Measurements from ENCODE around the gene RABGAP1L.
"Not testable (repeated sequence)": the region's sequence is repeated elsewhere in the genome, so short reads cannot be mapped to it uniquely, and the experiment has no call there.

Gene RABGAP1L

GRCh38 chr1:175023043-175023921 lies 864.0 kb downstream of the RABGAP1L start, which contains the start of gene MRPS14:
TSS of gene MRPS14 (minus strand) at chr1:175023425. CDS start at chr1:175023408, 17 bp downstream.
- peak within 1 kb of the TSS; percentile 94 for H3K4me2 ChIP-seq
- peaks cover 19% of the 10 kb centered on the region for H3K36me3 ChIP-seq
- TF ChIP-seq Cebpa-rat (IDR thresholded peaks at IDR 0.05): no peak
- no peaks in the 10 kb centered on the region for H3K9me3 ChIP-seq
- H3K27ac ChIP-seq: peak within 1 kb of the TSS; percentile 91
- H3K27me3 ChIP-seq: no peaks in the 10 kb centered on the region
- H3K4me1 ChIP-seq: peaks cover 20% of the 10 kb centered on the region; the same call in 1 of the 2 replicates
- peak within 1 kb of the TSS; percentile 90 for H3K4me3 ChIP-seq
- H3K9ac ChIP-seq: peak within 1 kb of the TSS; percentile 93
- peaks cover 23% of the 10 kb centered on the region; the same call in 1 of the 2 replicates for H4K20me1 ChIP-seq

- Histone ChIP-seq H3K36me3 (peaks cover 15% of the 10 kb centered on the region), H3K9ac (peak overlapping the region; percentile 93), H3K4me3 (peak overlapping the region; percentile 90), H3K4me2 (peak overlapping the region; percentile 79), H3K4me1 (peaks cover 20% of the 10 kb centered on the region; the same call in 1 of the 2 replicates), H4K20me1 (peaks cover 23% of the 10 kb centered on the region; the same call in 1 of the 2 replicates), H3K27ac (peak overlapping the region; percentile 91)
- H3K27me3 ChIP-seq, H3K9me3 ChIP-seq: not testable (repeated sequence)
These were observed 864.6 kb downstream of the RABGAP1L start for GRCh38 chr1:175023922-175024242.

- peaks cover 7% of the 10 kb centered on the region; the same call in 1 of the 2 replicates for H3K36me3 ChIP-seq
- H3K4me3 ChIP-seq: no peak overlapping the region
- H3K4me1 ChIP-seq: peaks cover 20% of the 10 kb centered on the region; the same call in 1 of the 2 replicates
- no peak for TF ChIP-seq Cebpa-rat (IDR thresholded peaks at IDR 0.05)
- H3K4me2 ChIP-seq: no peak overlapping the region
- no peaks in the 10 kb centered on the region for H3K9me3 ChIP-seq
- no peak overlapping the region for H3K27ac ChIP-seq
- no peak overlapping the region for H3K9ac ChIP-seq
- no peaks in the 10 kb centered on the region for H3K27me3 ChIP-seq
- peaks cover 17% of the 10 kb centered on the region; the same call in 1 of the 2 replicates for H4K20me1 ChIP-seq
These were observed 865.5 kb downstream of the RABGAP1L start for GRCh38 chr1:175024773-175025172.

GRCh38 chr1:175033953-175034352 lies 874.6 kb downstream of the RABGAP1L start:
- Histone ChIP-seq H3K9me3 (no peaks in the 10 kb centered on the region), H3K27me3 (no peaks in the 10 kb centered on the region), H4K20me1 (no peaks in the 10 kb centered on the region), H3K36me3 (no peaks in the 10 kb centered on the region), H3K27ac (no peak overlapping the region), H3K4me1 (no peaks in the 10 kb centered on the region), H3K4me2 (no peak overlapping the region), H3K4me3 (no peak overlapping the region), H3K9ac (no peak overlapping the region)
- no peak for TF ChIP-seq Cebpa-rat (IDR thresholded peaks at IDR 0.05)

GRCh38 chr1:175034775-175035174 lies 875.5 kb downstream of the RABGAP1L start:
- Histone ChIP-seq H4K20me1 (no peaks in the 10 kb centered on the region), H3K9ac (no peak overlapping the region), H3K9me3 (no peaks in the 10 kb centered on the region), H3K4me2 (no peak overlapping the region), H3K27me3 (no peaks in the 10 kb centered on the region), H3K27ac (no peak overlapping the region), H3K36me3 (no peaks in the 10 kb centered on the region), H3K4me1 (no peaks in the 10 kb centered on the region), H3K4me3 (no peak overlapping the region)
- TF ChIP-seq Cebpa-rat (IDR thresholded peaks at IDR 0.05): no peak

- Histone ChIP-seq H3K36me3 (no peaks in the 10 kb centered on the region), H3K4me1 (no peaks in the 10 kb centered on the region), H3K9ac (no peak overlapping the region), H3K4me2 (no peak overlapping the region), H3K27ac (no peak overlapping the region), H4K20me1 (no peaks in the 10 kb centered on the region), H3K27me3 (no peaks in the 10 kb centered on the region), H3K9me3 (no peaks in the 10 kb centered on the region), H3K4me3 (no peak overlapping the region)
- TF ChIP-seq Cebpa-rat (IDR thresholded peaks at IDR 0.05): no peak
These were observed 876.5 kb downstream of the RABGAP1L start for GRCh38 chr1:175035865-175036264.

GRCh38 chr1:175036476-175036875 lies 877.2 kb downstream of the RABGAP1L start:
- H3K4me1 ChIP-seq: no peaks in the 10 kb centered on the region
- H4K20me1 ChIP-seq: no peaks in the 10 kb centered on the region
- no peak for TF ChIP-seq Cebpa-rat (IDR thresholded peaks at IDR 0.05)
- no peak overlapping the region for H3K9ac ChIP-seq
- no peak overlapping the region for H3K27ac ChIP-seq
- no peaks in the 10 kb centered on the region for H3K9me3 ChIP-seq
- no peak overlapping the region for H3K4me3 ChIP-seq
- no peaks in the 10 kb centered on the region for H3K27me3 ChIP-seq
- no peak overlapping the region for H3K4me2 ChIP-seq
- H3K36me3 ChIP-seq: no peaks in the 10 kb centered on the region

GRCh38 chr1:175037416-175037815 lies 878.1 kb downstream of the RABGAP1L start:
- no peak for TF ChIP-seq Cebpa-rat (IDR thresholded peaks at IDR 0.05)

GRCh38 chr1:175040324-175040879 lies 881.1 kb downstream of the RABGAP1L start:
- no peak for TF ChIP-seq Cebpa-rat (IDR thresholded peaks at IDR 0.05)

More at GRCh38 chr1:175037416-175037815, 878.1 kb downstream of the RABGAP1L start:
- no peaks in the 10 kb centered on the region for H3K9me3 ChIP-seq
- no peak overlapping the region for H3K4me3 ChIP-seq
- H3K9ac ChIP-seq: no peak overlapping the region
- no peaks in the 10 kb centered on the region for H3K27me3 ChIP-seq
- no peaks in the 10 kb centered on the region for H3K36me3 ChIP-seq
- H3K4me2 ChIP-seq: no peak overlapping the region
- no peaks in the 10 kb centered on the region for H4K20me1 ChIP-seq
- H3K4me1 ChIP-seq: no peaks in the 10 kb centered on the region
- no peak overlapping the region for H3K27ac ChIP-seq

GRCh38 chr1:175042650-175043049 lies 883.3 kb downstream of the RABGAP1L start:
- Histone ChIP-seq H3K4me1 (no peaks in the 10 kb centered on the region), H3K4me2 (no peak overlapping the region), H4K20me1 (no peaks in the 10 kb centered on the region), H3K27me3 (no peaks in the 10 kb centered on the region), H3K36me3 (no peaks in the 10 kb centered on the region), H3K9ac (no peak overlapping the region), H3K4me3 (no peak overlapping the region), H3K27ac (no peak overlapping the region), H3K9me3 (0 out of 2 replicates have a peak, but pooled peaks cover 3% of the 10 kb centered on the region)
- TF ChIP-seq Cebpa-rat (IDR thresholded peaks at IDR 0.05): no peak

More at GRCh38 chr1:175040324-175040879, 881.1 kb downstream of the RABGAP1L start:
- Histone ChIP-seq H3K36me3 (no peaks in the 10 kb centered on the region), H3K27me3 (no peaks in the 10 kb centered on the region), H3K27ac (no peak overlapping the region), H3K4me3 (no peak overlapping the region), H4K20me1 (no peaks in the 10 kb centered on the region), H3K9ac (no peak overlapping the region), H3K9me3 (no peaks in the 10 kb centered on the region), H3K4me2 (no peak overlapping the region), H3K4me1 (no peaks in the 10 kb centered on the region)
